H1 (cell line): Measurements from ENCODE around the gene RANBP3L. TPM values are rescaled to one million over a fixed set of nuclear protein-coding genes. Genes with fewer than 3 reads are reported as not detected.

ENCODE experiments used
- CTCF ChIA-PET: fragments of 300-600 bp; sonication (Branson Sonifier 250); formaldehyde crosslinking; loops from one replicate; lab custom pipeline; 2021; ENCODE audit not compliant: partially characterized antibody; lab: Charles Lee
- POLR2A ChIA-PET: fragments of 300-600 bp; sonication (Branson Sonifier 250); formaldehyde crosslinking; loops from one replicate; lab custom pipeline; 2021; ENCODE audit warnings: inconsistent platforms; ENCODE audit not compliant: partially characterized antibody; lab: Charles Lee
- DNase-seq, 2 experiments: peaks; one replicate each; pipeline versions ENCODE4 v3.0.0 to v3.0.0-alpha.2; 2010 to 2022; ENCODE audit warnings: low spot score in 2 of 2, low read depth in 1 of 2, mixed read lengths in 1 of 2
- FAIRE-seq: peaks from 2 replicates; lab custom pipeline; 2011; peaks lifted over from hg19 to GRCh38; lab: Jason Lieb, UNC
- H2AFZ ChIP-seq: 2 replicates; pipeline ENCODE4 v1.8.1; 2012; ENCODE audit warnings: low read length, inconsistent platforms
- H2AK5ac ChIP-seq: 2 replicates; pipeline ENCODE4 v1.6.1; 2013; ENCODE audit warnings: low read depth, low read length
- H2BK120ac ChIP-seq: replicated peaks from 2 replicates; pipeline ENCODE3; 2013; ENCODE audit warnings: low read depth, low read length, inconsistent platforms
- H2BK12ac ChIP-seq: 2 replicates; pipeline ENCODE4 v1.6.1; 2013; ENCODE audit warnings: low read depth, low read length
- H2BK15ac ChIP-seq: 2 replicates; pipeline ENCODE4 v1.6.1; 2013; ENCODE audit warnings: low read length
- H2BK20ac ChIP-seq: 2 replicates; pipeline ENCODE4 v1.6.1; 2013; ENCODE audit warnings: low read length
- H2BK5ac ChIP-seq: 2 replicates; pipeline ENCODE4 v1.6.1; 2013; ENCODE audit warnings: low read depth, low read length
- H3K14ac ChIP-seq: 2 replicates; pipeline ENCODE4 v1.6.1; 2013; ENCODE audit warnings: inconsistent platforms; ENCODE audit not compliant: insufficient read length
- H3K18ac ChIP-seq: 2 replicates; pipeline ENCODE4 v1.6.1; 2013; ENCODE audit warnings: low read length; ENCODE audit errors: extremely low read depth
- H3K23ac ChIP-seq: 2 replicates; pipeline ENCODE4 v1.6.1; 2013; ENCODE audit warnings: inconsistent platforms; ENCODE audit not compliant: insufficient read length
- H3K23me2 ChIP-seq: 2 replicates; pipeline ENCODE4 v1.6.1; 2013; ENCODE audit warnings: low read depth, low read length
- H3K27ac ChIP-seq: 2 replicates; pipeline ENCODE4 v1.6.1; 2011; ENCODE audit warnings: low read depth, low read length, inconsistent platforms
- H3K27me3 ChIP-seq, 4 experiments: replicated peaks in 1 of 4; 1 replicate in 1 of 4; 2 replicates in 3 of 4; pipeline versions ENCODE4 v1.6.1 to v1.8.1; 2011 to 2013; ENCODE audit warnings: low read length in 3 of 4, mild to moderate bottlenecking in 3 of 4, inconsistent platforms in 2 of 4, mixed read lengths in 2 of 4, moderate library complexity in 1 of 4; ENCODE audit not compliant: control insufficient read depth in 3 of 4, insufficient read depth in 3 of 4; ENCODE audit errors: extremely low read depth in 1 of 4
- H3K36me3 ChIP-seq, 4 experiments: 2 replicates each; pipeline versions ENCODE4 v1.6.1 to v1.8.1; 2011 to 2013; ENCODE audit warnings: mild to moderate bottlenecking in 4 of 4, low read length in 3 of 4, moderate library complexity in 2 of 4, control low read depth in 1 of 4, inconsistent platforms in 1 of 4; ENCODE audit not compliant: insufficient read depth in 4 of 4, control insufficient read depth in 2 of 4
- H3K4ac ChIP-seq: replicated peaks from 2 replicates; pipeline ENCODE3; 2013; ENCODE audit warnings: low read length, low read depth, mixed read lengths, inconsistent platforms; ENCODE audit not compliant: insufficient read length
- H3K4me1 ChIP-seq, 4 experiments: replicated peaks in 1 of 4; 1 replicate in 1 of 4; 2 replicates in 3 of 4; pipeline versions ENCODE4 v1.6.1 to v1.8.1; 2011 to 2013; ENCODE audit warnings: low read length in 3 of 4, inconsistent platforms in 2 of 4, mixed read lengths in 1 of 4; ENCODE audit not compliant: insufficient read depth in 4 of 4, control insufficient read depth in 3 of 4
- H3K4me2 ChIP-seq, 2 experiments: 2 replicates each; pipeline versions ENCODE4 v1.6.1 to v1.8.1; 2011 to 2013; ENCODE audit warnings: low read depth in 2 of 2, low read length in 2 of 2, control low read depth in 1 of 2, inconsistent platforms in 1 of 2, mild to moderate bottlenecking in 1 of 2; ENCODE audit not compliant: insufficient read depth in 1 of 2
- H3K4me3 ChIP-seq, 4 experiments: fragments of 200-600, 300-600 bp in 1 of 4; sonication (generic), shearing (Covaris generic), sonication (Bioruptor Twin) in 1 of 4; 2 replicates each; pipeline versions ENCODE4 v1.5.1 to v1.8.1; 2011 to 2016; ENCODE audit warnings: low read length in 4 of 4, low read depth in 3 of 4, control low read depth in 2 of 4, inconsistent platforms in 2 of 4, mild to moderate bottlenecking in 2 of 4, mixed read lengths in 1 of 4, moderate library complexity in 1 of 4; ENCODE audit not compliant: insufficient read depth in 2 of 4; ENCODE audit errors: extremely low read depth in 1 of 4
- H3K56ac ChIP-seq: replicated peaks from 2 replicates; pipeline ENCODE3; 2013; ENCODE audit warnings: low read depth, mild to moderate bottlenecking, mixed read lengths, low read length, inconsistent platforms; ENCODE audit not compliant: insufficient read length
- H3K79me1 ChIP-seq: 2 replicates; pipeline ENCODE4 v1.6.1; 2013; ENCODE audit warnings: low read depth, low read length, control low read depth
- H3K79me2 ChIP-seq, 2 experiments: 2 replicates each; pipeline versions ENCODE4 v1.6.1 to v1.8.1; 2012 to 2013; ENCODE audit warnings: low read length in 2 of 2, mild to moderate bottlenecking in 2 of 2, inconsistent platforms in 1 of 2; ENCODE audit not compliant: insufficient read depth in 2 of 2, control insufficient read depth in 1 of 2
- H3K9ac ChIP-seq, 4 experiments: replicated peaks in 1 of 4; 1 replicate in 1 of 4; 2 replicates in 3 of 4; pipeline versions ENCODE4 v1.6.1 to v1.8.1; 2011 to 2013; ENCODE audit warnings: low read depth in 3 of 4, low read length in 3 of 4, control low read depth in 2 of 4, mild to moderate bottlenecking in 2 of 4, moderate library complexity in 2 of 4, inconsistent platforms in 1 of 4; ENCODE audit errors: extremely low read depth in 1 of 4
- H3K9me3 ChIP-seq, 2 experiments: 2 replicates each; pipeline versions ENCODE4 v1.6.1 to v1.8.1; 2012 to 2013; ENCODE audit warnings: mild to moderate bottlenecking in 2 of 2, moderate library complexity in 2 of 2, control low read depth in 1 of 2, inconsistent platforms in 1 of 2, low read depth in 1 of 2, low read length in 1 of 2, mixed read lengths in 1 of 2; ENCODE audit not compliant: insufficient read depth in 2 of 2
- H4K20me1 ChIP-seq, 2 experiments: replicated peaks in 1 of 2; 2 replicates each; pipeline versions ENCODE3 to v1.8.1; 2011 to 2013; ENCODE audit warnings: inconsistent platforms in 2 of 2, low read length in 2 of 2, mild to moderate bottlenecking in 1 of 2; ENCODE audit not compliant: insufficient read depth in 2 of 2, control insufficient read depth in 1 of 2
- H4K5ac ChIP-seq: 2 replicates; pipeline ENCODE4 v1.6.1; 2013; ENCODE audit warnings: low read length, low read depth, mixed read lengths, inconsistent platforms; ENCODE audit not compliant: insufficient read length
- H4K8ac ChIP-seq: 2 replicates; pipeline ENCODE4 v1.8.0; 2013; ENCODE audit warnings: mild to moderate bottlenecking, moderate library complexity, low read length, inconsistent platforms; ENCODE audit not compliant: insufficient read depth; ENCODE audit errors: extremely low read depth
- H4K91ac ChIP-seq: replicated peaks from 2 replicates; pipeline ENCODE3; 2013; ENCODE audit warnings: low read length, mixed read lengths, inconsistent platforms; ENCODE audit not compliant: insufficient read length
- ATF2 ChIP-seq: IDR thresholded peaks from 2 replicates; pipeline ENCODE4 v1.6.1; 2012; ENCODE audit warnings: low read length, inconsistent platforms
- BACH1 ChIP-seq: IDR thresholded peaks from 2 replicates; pipeline ENCODE4 v1.6.1; 2012; ENCODE audit warnings: low read length, improper control_type of control experiment
- GABPA ChIP-seq: IDR thresholded peaks from 2 replicates; pipeline ENCODE4 v1.6.1; 2011; ENCODE audit warnings: mild to moderate bottlenecking, low read length, moderate library complexity, borderline replicate concordance; ENCODE audit not compliant: insufficient read depth
- RFX5 ChIP-seq: IDR thresholded peaks from 2 replicates; pipeline ENCODE4 v1.6.1; 2011; ENCODE audit warnings: low read depth, low read length, improper control_type of control experiment, borderline replicate concordance
- RNF2 ChIP-seq: fragments of 200-900, 300-1000 bp; sonication (generic); IDR thresholded peaks from 2 replicates; pipeline ENCODE4 v1.7.1; 2016; ENCODE audit warnings: borderline replicate concordance, low read depth, mild to moderate bottlenecking, antibody characterized with exemption, low read length; ENCODE audit not compliant: poor library complexity, severe bottlenecking; ENCODE audit errors: missing control alignments
- TBP ChIP-seq: IDR thresholded peaks from 2 replicates; pipeline ENCODE4 v1.6.1; 2011; ENCODE audit warnings: low read depth, low read length, improper control_type of control experiment
- TCF12 ChIP-seq: IDR thresholded peaks from 2 replicates; pipeline ENCODE4 v1.6.1; 2011; ENCODE audit warnings: low read depth, mild to moderate bottlenecking, low read length
- WGBS, 2 experiments: shearing (Covaris generic) in 1 of 2; methylation state at CpG; one replicate each; pipeline versions ENCODE4 v1.1.6 to v1.1.7; 2013 to 2015; ENCODE audit warnings: low lambda C conversion rate in 2 of 2, mixed read lengths in 2 of 2, inconsistent platforms in 1 of 2, low coverage in 1 of 2, missing lambda C conversion rate in 1 of 2; ENCODE audit not compliant: insufficient replicate concordance in 2 of 2, insufficient coverage in 1 of 2, insufficient read length in 1 of 2; ENCODE audit errors: extremely low coverage in 1 of 2, missing lambda C conversion rate in 1 of 2; 5-methylcytosine and 5-hydroxymethylcytosine counted together
- polyA plus RNA-seq, 7 experiments: library from polyadenylated mRNA; depleted of rRNA in 3 of 7; stranded (reverse) in 5 of 7; unstranded in 2 of 7; fragments of >200 nt in 5 of 7; fragments of 200-250 nt in 2 of 7; gene quantifications; 1 replicate in 5 of 7; 2 replicates in 1 of 7; 4 replicates in 1 of 7; pipeline versions ENCODE4 v1.2.1 to v1.2.3, GENCODE V29; 2011 to 2013; ENCODE audit warnings: missing spikeins in 2 of 7, mixed read lengths in 2 of 7
- total RNA-seq: library from RNA; stranded (reverse); fragmentation: NEBNext Ultra II Directional; extraction: Animal tissue kit (Norgen Biotek cat#: 25700); gene quantifications from 2 replicates; pipeline ENCODE4 v1.2.1, GENCODE V29; 2021

The RANBP3L gene
- total and polyA plus RNA-seq, 2 of the 8 experiments (the other 6 are each of a cell fraction or from before 2014, with no cell fraction given), result not detected

GRCh38 chr5:36232533-36232932, 69.2 kb downstream of the RANBP3L start:
- TF ChIP-seq GABPA (no peak), TBP (no peak), BACH1 (no peak), RNF2 (no peak), RFX5 (no peak), ATF2 (no peak), TCF12 (no peak)
- TF ChIP-seq, all 59 proteins: peak for 0
- no peak for DNase-seq
- no peak overlapping the region for H2AK5ac ChIP-seq
- no peak overlapping the region for H3K23ac ChIP-seq
- H3K9me3 ChIP-seq, result no peaks in the 10 kb centered on the region
- no peaks in the 10 kb centered on the region for H3K36me3 ChIP-seq
- H3K4me3 ChIP-seq, result no peak overlapping the region
- H3K14ac ChIP-seq, result no peak overlapping the region
- H3K4me2 ChIP-seq, result no peak overlapping the region
- H3K27me3 ChIP-seq, result peaks cover 0 to 2% (median 0%) of the 10 kb centered on the region in 4 experiments; a peak in 1 of 7 replicates
- H3K4me1 ChIP-seq, result no peaks in the 10 kb centered on the region
- no peak overlapping the region for H2BK20ac ChIP-seq
- no peak overlapping the region for H4K91ac ChIP-seq
- no peak overlapping the region for H2AFZ ChIP-seq
- no peak overlapping the region for H4K8ac ChIP-seq
- no peak overlapping the region for H2BK12ac ChIP-seq
- H3K56ac ChIP-seq, result no peak overlapping the region
- CTCF ChIA-PET, result interaction anchor here (1.0 kb wide), 1 partner anchor 464 kb away, joined by 3 read pairs; no protein-coding TSS in a partner anchor
- no peak overlapping the region for H3K27ac ChIP-seq
- no peak overlapping the region for H3K4ac ChIP-seq
- no peak overlapping the region for H4K5ac ChIP-seq
- H3K18ac ChIP-seq, result no peak overlapping the region
- no peaks in the 10 kb centered on the region for H4K20me1 ChIP-seq
- H2BK120ac ChIP-seq, result no peak overlapping the region
- no peaks in the 10 kb centered on the region; a peak in 1 of 4 replicates for H3K79me2 ChIP-seq
- 0 out of 2 replicates have a peak, but pooled peaks cover 2% of the 10 kb centered on the region for H3K23me2 ChIP-seq
- POLR2A ChIA-PET, result no interaction called here
- no peak for FAIRE-seq
- H3K9ac ChIP-seq, result no peak overlapping the region
- no peaks in the 10 kb centered on the region for H3K79me1 ChIP-seq
- 89% methylated on average over 3 of the region's 3 CpGs; no CpG with 5 or more reads in 1 of the 2 experiments for WGBS, 2 experiments
- H2BK15ac ChIP-seq, result no peak overlapping the region
- no peak overlapping the region for H2BK5ac ChIP-seq
